H1 (cell line): ENCODE measurements around the gene GARNL3. TPM values are rescaled to one million over a fixed set of nuclear protein-coding genes. Genes with fewer than 3 reads are reported as not detected.

ENCODE experiments used
- BACH1 ChIP-seq: IDR thresholded peaks from 2 replicates; pipeline ENCODE4 v1.6.1; 2012; ENCODE audit warnings: low read length, improper control_type of control experiment
- HDAC6 ChIP-seq: IDR thresholded peaks from one replicate; pipeline ENCODE4 v1.7.1; 2012; ENCODE audit warnings: low read depth, mild to moderate bottlenecking, inconsistent platforms, low read length, moderate library complexity
- RBBP5 ChIP-seq: IDR thresholded peaks from 2 replicates; pipeline ENCODE4 v1.7.1; 2012; ENCODE audit warnings: low read depth, mild to moderate bottlenecking, inconsistent platforms, low read length, moderate library complexity, borderline replicate concordance
- SIN3A ChIP-seq, 2 experiments: IDR thresholded peaks in 1 of 2; conservative IDR thresholded peaks in 1 of 2; 2 replicates each; pipeline ENCODE4 v1.6.1; 2011 to 2012; ENCODE audit warnings: low read length in 2 of 2, improper control_type of control experiment in 1 of 2, low read depth in 1 of 2, mild to moderate bottlenecking in 1 of 2
- SP2 ChIP-seq: IDR thresholded peaks from 2 replicates; pipeline ENCODE4 v1.6.1; 2012; ENCODE audit warnings: mild to moderate bottlenecking, low read length, inconsistent platforms
- SRF ChIP-seq: IDR thresholded peaks from 2 replicates; pipeline ENCODE4 v1.6.1; 2011; ENCODE audit warnings: mild to moderate bottlenecking, low read depth, low read length, moderate library complexity
- TAF7 ChIP-seq: optimal IDR thresholded peaks from 2 replicates; pipeline ENCODE3; 2011; ENCODE audit warnings: low read depth, mild to moderate bottlenecking, inconsistent platforms, low read length, moderate library complexity, borderline replicate concordance
- TEAD4 ChIP-seq: IDR thresholded peaks from 2 replicates; pipeline ENCODE4 v1.6.1; 2012; ENCODE audit warnings: low read depth, low read length, inconsistent platforms, mixed read lengths
- polyA plus RNA-seq, 7 experiments: library from polyadenylated mRNA; depleted of rRNA in 3 of 7; stranded (reverse) in 5 of 7; unstranded in 2 of 7; fragments of >200 nt in 5 of 7; fragments of 200-250 nt in 2 of 7; gene quantifications; 1 replicate in 5 of 7; 2 replicates in 1 of 7; 4 replicates in 1 of 7; pipeline versions ENCODE4 v1.2.1 to v1.2.3, GENCODE V29; 2011 to 2013; ENCODE audit warnings: missing spikeins in 2 of 7, mixed read lengths in 2 of 7
- total RNA-seq: library from RNA; stranded (reverse); fragmentation: NEBNext Ultra II Directional; extraction: Animal tissue kit (Norgen Biotek cat#: 25700); gene quantifications from 2 replicates; pipeline ENCODE4 v1.2.1, GENCODE V29; 2021
- TF ChIP-seq, protein P1 (sequence below): IDR thresholded peaks from 2 replicates; pipeline ENCODE4 v1.6.1; 2011; ENCODE audit warnings: low read length, improper control_type of control experiment

Gene GARNL3
- total and polyA plus RNA-seq, 2 of the 8 experiments (the other 6 are each of a cell fraction or from before 2014, with no cell fraction given): 6.5 to 18.3 TPM

DNA sequence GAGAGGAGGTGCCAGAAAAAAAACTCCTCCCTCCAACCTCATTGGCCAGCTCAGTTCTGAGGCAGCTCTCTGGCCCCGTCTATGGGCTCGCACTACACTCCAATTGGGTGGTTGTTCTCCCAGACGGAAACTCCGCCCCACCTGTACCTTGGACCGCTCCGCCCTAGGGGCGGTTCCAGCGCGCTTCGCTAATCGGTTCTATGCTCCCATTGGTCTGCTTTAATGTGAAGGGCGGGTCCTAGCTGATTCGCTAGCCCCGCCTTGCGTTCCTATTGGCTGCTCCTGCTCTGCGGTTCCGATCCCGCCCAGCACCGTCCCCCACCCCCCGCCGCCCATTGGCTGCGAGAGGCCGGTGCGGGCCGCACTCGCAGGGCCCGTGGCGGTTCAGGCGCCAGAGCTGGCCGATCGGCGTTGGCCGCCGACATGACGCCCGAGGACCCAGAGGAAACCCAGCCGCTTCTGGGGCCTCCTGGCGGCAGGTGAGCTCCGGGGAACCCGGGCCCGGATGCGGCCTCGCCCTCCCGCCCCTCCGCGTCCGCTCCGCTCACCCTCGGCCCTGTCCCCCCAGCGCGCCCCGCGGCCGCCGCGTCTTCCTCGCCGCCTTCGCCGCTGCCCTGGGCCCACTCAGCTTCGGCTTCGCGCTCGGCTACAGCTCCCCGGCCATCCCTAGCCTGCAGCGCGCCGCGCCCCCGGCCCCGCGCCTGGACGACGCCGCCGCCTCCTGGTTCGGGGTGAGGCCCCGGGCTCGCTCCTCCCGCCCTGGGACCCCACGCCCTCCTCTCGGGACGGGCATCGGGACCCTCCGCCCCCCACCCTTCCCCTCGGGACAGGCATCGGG lies 132.5 kb downstream of the GARNL3 start, which contains the start of gene SLC2A8 (continued):
- TF ChIP-seq, protein P1, sequence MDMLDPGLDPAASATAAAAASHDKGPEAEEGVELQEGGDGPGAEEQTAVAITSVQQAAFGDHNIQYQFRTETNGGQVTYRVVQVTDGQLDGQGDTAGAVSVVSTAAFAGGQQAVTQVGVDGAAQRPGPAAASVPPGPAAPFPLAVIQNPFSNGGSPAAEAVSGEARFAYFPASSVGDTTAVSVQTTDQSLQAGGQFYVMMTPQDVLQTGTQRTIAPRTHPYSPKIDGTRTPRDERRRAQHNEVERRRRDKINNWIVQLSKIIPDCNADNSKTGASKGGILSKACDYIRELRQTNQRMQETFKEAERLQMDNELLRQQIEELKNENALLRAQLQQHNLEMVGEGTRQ: no peak
- TF ChIP-seq BACH1 (0 out of 2 replicates have a peak, but pooled peaks have one; percentile 3), HDAC6 (no peak), SP2 (peak; percentile 28), TEAD4 (no peak), SIN3A (conservative IDR thresholded peaks at IDR 0.05 in 1 of 2, IDR thresholded peaks at IDR 0.05 in 1 of 2; ENCODE audit: low read depth in 1 of 2, low read length in 2 of 2) (0 out of 4 replicates have a peak, but pooled peaks of 1 of the 2 experiments have one; percentile 33), TAF7 (peak; percentile 74), SRF (no peak), RBBP5 (peak; percentile 66; the same call in 1 of the 2 replicates)
